Activated naive CD4-positive, alpha-beta T cell treated with Interleukin-2 at 50 U/mL for 16 hours (primary cell): ENCODE data around the gene CLDN3.
"Not testable (repeated sequence)": the region's sequence is repeated elsewhere in the genome, so short reads cannot be mapped to it uniquely, and the experiment has no call there.

Experiments
- DNase-seq: peaks from one replicate; pipeline ENCODE4 v3.0.0-alpha.2; 2020

The CLDN3 gene

GRCh38 chr7:73770002-73770859, at the start of gene CLDN3:
Gene CLDN3 (minus strand): TSS chr7:73770270. CDS start chr7:73770049, 221 bp downstream.
- no peak for DNase-seq

DNA sequence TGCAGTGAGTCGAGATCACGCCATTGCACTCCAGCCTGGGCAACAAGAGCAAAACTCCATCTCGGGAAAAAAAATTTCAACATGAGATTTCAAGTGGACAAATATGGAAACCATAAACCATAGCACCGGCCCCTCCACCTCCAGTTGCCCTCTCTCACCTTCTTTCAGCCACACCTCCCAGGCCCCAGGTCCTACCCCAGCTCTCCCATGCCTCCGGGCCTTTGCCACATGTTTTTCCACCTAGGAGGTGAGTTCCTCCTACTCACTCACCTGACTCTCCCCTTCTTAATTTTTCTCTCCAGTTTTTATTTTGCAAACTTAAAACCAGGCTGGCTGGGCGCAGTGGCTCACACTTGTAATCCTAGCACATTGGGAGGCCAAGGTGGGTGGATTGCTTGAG, 47.1 kb upstream of the CLDN3 start:
- no peak for DNase-seq

DNA sequence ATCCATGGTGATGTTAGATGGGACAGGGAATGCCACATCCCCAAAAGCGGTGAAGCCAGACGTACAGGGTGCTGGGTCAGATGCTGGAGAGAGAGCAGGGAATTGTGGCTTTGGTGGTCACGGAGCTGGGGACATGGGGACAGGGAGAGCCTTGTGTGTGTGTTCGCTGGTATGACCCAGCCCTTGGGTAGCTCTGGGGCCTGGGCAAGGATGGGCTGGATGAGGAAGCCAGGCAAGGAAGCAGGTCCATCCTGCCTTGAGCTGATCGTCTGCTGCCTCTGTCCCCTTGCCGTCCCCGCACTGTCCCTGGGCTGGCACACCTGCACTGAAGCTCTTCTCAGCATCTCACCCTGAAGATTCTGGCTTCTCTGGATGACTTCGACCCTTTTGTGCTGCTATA, 45.4 kb upstream of the CLDN3 start:
- no peak for DNase-seq

DNA sequence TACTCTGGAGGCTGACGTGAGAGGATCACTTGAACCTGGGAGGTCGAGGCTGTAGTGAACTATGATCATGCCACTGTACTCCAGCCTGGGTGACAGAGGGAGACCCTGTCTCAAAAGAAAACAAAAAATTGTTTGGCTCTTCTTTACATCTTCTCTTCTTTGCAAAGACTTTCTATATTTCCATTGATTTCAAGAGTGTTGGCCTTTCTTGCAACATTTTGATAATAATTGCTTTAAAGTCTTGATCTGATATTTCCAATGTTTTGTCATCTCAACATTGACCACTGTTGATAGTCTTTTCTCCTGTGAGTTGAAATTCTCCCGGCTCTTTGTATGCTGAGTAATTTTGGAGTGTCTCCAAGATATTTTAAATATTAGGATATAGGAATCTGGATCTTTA, 42.9 kb upstream of the CLDN3 start:
- no peak for DNase-seq

- peak; percentile 58 for DNase-seq
Measured at GRCh38 chr7:73811760-73812168, 41.7 kb upstream of the CLDN3 start.

- DNase-seq = no peak
Measured at GRCh38 chr7:73810998-73811360, 40.9 kb upstream of the CLDN3 start.

GRCh38 chr7:73809467-73809951, 39.4 kb upstream of the CLDN3 start:
- no peak for DNase-seq

DNA sequence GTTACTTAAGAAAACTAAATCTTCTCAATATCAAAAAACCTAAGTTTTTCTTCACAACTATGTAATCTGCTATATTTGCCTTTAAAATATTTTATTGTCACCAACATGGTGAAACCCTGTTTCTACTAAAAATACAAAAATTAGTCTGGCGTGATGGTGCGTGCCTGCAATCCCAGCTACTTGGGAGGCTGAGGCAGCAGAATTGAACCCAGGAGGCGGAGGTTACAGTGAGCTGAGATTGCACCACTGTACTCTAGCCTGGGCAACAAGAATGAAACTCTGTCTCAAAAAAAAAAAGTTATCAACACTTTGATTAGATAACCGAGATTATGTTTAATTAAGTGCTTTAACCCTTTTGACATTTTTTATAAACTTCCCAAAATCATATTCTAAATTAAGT, 32.4 kb upstream of the CLDN3 start:
- DNase-seq = no peak

- DNase-seq = no peak
Measured at GRCh38 chr7:73801577-73801976, 31.5 kb upstream of the CLDN3 start.

GRCh38 chr7:73799282-73800141, 29.4 kb upstream of the CLDN3 start:
- DNase-seq = no peak

DNA sequence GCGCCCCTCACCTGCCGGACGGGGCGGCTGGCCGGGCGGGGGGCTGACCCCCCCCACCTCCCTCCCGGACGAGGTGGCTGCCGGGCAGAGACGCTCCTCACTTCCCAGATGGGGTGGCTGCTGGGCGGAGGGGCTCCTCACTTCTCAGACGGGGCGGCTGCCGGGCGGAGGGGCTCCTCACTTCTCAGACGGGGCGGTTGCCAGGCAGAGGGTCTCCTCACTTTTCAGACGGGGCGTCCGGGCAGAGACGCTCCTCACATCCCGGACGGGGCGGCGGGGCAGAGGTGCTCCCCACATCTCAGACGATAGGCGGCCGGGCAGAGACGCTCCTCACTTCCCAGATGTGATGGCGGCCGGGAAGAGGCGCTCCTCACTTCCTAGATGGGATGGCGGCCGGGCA, 27.1 kb upstream of the CLDN3 start:
- not testable (repeated sequence) for DNase-seq

GRCh38 chr7:73796656-73797055, 26.6 kb upstream of the CLDN3 start:
- DNase-seq = not testable (repeated sequence)

- not testable (repeated sequence) for DNase-seq
Measured at GRCh38 chr7:73795188-73795587, 25.1 kb upstream of the CLDN3 start.

GRCh38 chr7:73791170-73791690, 21.2 kb upstream of the CLDN3 start:
- DNase-seq = not testable (repeated sequence)

GRCh38 chr7:73789051-73789450, 19.0 kb upstream of the CLDN3 start:
- no peak for DNase-seq

- not testable (repeated sequence) for DNase-seq
Measured at GRCh38 chr7:73787786-73788048, 17.6 kb upstream of the CLDN3 start.

DNA sequence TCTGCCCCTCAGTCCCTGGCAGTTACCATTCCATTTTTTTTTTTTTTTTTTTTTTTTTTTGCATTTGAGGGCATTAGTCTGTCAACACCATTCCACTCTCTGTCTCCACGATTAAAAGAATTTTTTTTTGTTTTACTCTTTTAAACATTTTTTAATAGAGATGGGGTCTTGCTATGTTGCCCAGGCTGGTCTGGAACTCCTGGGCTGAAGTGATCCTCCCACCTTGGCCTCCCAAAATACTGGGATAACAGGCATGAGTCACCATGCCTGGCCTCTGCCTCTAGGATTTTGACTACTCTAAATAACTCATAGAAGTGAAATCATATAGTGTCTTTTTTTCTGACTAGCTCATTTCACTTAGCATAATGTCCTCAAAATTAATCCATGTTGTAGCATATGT, 16.5 kb upstream of the CLDN3 start:
- no peak for DNase-seq

DNA sequence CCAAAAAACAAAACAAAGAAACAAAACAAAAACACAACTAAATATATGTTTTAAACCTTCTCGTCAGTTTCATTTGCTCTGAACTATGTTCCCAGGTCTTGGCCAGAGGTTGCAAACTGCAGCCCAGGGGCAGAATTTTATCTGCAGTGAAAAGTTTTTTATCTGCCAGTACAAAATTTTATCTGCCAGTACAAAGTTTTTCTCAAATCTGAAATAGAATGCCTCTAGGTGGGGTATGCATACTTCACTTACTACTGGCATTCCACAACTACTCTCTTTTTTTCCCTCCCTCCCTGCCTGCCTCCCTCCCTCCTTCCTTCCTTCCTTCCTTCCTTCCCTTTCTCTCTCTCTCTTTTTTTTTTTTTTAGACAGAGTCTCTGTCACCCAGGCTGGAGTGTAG, 9.4 kb upstream of the CLDN3 start:
- no peak for DNase-seq

- DNase-seq = no peak
Measured at GRCh38 chr7:73778801-73779389, 8.8 kb upstream of the CLDN3 start.

- no peak for DNase-seq
Measured at GRCh38 chr7:73774923-73775322, 4.9 kb upstream of the CLDN3 start.

- DNase-seq = no peak
Measured at GRCh38 chr7:73773700-73774517, 3.8 kb upstream of the CLDN3 start.

- no peak for DNase-seq
Measured at GRCh38 chr7:73770860-73771670, 995 bp upstream of the CLDN3 start.
